ENCODE measurements around the gene PODXL2. TPM values are rescaled to one million over a fixed set of nuclear protein-coding genes. Genes with fewer than 3 reads are reported as not detected.

Gene PODXL2
- total RNA-seq, 1 donor from 2014 or later = 14.5 TPM

DNA sequence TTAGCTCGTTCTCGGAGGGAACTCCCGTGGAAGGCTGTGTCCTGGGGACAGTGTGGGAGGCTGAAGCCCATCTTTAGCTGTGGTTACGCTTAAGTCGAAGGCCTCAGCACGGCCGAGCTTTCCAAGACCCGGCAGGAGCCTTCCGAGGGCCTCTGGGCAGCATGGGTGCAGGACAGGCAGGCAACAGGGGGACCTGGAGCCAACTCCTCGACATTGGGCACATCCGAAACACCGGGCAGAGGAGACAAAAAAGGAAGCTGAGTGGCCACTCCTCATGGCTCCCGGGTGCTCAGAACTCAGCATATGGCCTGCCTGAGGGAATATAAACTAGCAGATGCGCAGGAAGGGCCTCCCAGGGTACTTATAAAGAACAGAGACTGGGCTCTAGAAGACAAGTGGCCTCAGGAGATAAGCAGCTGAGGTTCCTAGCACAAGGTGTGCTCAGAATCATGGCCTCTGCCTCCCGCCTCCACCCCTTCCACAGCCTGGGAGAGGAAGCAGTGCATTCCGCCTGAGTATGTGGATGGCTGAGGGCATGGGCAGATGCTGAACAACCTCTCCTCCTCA is 77.9 kb downstream of the PODXL2 start:
- Histone ChIP-seq H3K4me3 (ENCODE audit: insufficient read depth, low read depth, low read length) (no peak overlapping the region), H3K9ac (ENCODE audit: low read length) (no peak overlapping the region), H3K79me2 (ENCODE audit: insufficient read depth, low read length) (no peaks in the 10 kb centered on the region), H3K27ac (ENCODE audit: low read depth, low read length) (no peak overlapping the region), H3K4me2 (ENCODE audit: low read length) (no peak overlapping the region), H4K20me1 (ENCODE audit: insufficient read depth, low read length) (no peaks in the 10 kb centered on the region), H3K4me1 (ENCODE audit: insufficient read depth, low read length) (peaks cover 10% of the 10 kb centered on the region), H2AFZ (ENCODE audit: low read depth, low read length) (no peak overlapping the region), H3K9me3 (ENCODE audit: insufficient read depth, low read depth, low read length) (no peaks in the 10 kb centered on the region), H3K36me3 (ENCODE audit: insufficient read depth, low read length) (no peaks in the 10 kb centered on the region), H3K27me3 (ENCODE audit: insufficient read depth, low read length) (no peaks in the 10 kb centered on the region)
- FAIRE-seq (no peak), DNase-seq (ENCODE audit: low read depth) (no peak)
- Mint-ChIP-seq H3K27ac (ENCODE audit: unreplicated experiment) (no peak overlapping the region), H3K27me3 (ENCODE audit: low read depth, unreplicated experiment) (peaks cover 6% of the 10 kb centered on the region), H3K4me3 (ENCODE audit: unreplicated experiment) (no peak overlapping the region), H3K36me3 (ENCODE audit: low read depth, unreplicated experiment) (peaks cover 13% of the 10 kb centered on the region), H3K4me1 (ENCODE audit: low read depth, unreplicated experiment) (peaks cover 4% of the 10 kb centered on the region), H3K9me3 (ENCODE audit: unreplicated experiment) (peaks cover 10% of the 10 kb centered on the region)
- TF ChIP-seq EZH2 (IDR thresholded peaks at IDR 0.05; ENCODE audit: insufficient read depth, low read length) = no peak
- TF ChIP-seq, protein P1, sequence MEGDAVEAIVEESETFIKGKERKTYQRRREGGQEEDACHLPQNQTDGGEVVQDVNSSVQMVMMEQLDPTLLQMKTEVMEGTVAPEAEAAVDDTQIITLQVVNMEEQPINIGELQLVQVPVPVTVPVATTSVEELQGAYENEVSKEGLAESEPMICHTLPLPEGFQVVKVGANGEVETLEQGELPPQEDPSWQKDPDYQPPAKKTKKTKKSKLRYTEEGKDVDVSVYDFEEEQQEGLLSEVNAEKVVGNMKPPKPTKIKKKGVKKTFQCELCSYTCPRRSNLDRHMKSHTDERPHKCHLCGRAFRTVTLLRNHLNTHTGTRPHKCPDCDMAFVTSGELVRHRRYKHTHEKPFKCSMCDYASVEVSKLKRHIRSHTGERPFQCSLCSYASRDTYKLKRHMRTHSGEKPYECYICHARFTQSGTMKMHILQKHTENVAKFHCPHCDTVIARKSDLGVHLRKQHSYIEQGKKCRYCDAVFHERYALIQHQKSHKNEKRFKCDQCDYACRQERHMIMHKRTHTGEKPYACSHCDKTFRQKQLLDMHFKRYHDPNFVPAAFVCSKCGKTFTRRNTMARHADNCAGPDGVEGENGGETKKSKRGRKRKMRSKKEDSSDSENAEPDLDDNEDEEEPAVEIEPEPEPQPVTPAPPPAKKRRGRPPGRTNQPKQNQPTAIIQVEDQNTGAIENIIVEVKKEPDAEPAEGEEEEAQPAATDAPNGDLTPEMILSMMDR (IDR thresholded peaks at IDR 0.05; ENCODE audit: insufficient read depth, low read depth, low read length) = no peak

DNA sequence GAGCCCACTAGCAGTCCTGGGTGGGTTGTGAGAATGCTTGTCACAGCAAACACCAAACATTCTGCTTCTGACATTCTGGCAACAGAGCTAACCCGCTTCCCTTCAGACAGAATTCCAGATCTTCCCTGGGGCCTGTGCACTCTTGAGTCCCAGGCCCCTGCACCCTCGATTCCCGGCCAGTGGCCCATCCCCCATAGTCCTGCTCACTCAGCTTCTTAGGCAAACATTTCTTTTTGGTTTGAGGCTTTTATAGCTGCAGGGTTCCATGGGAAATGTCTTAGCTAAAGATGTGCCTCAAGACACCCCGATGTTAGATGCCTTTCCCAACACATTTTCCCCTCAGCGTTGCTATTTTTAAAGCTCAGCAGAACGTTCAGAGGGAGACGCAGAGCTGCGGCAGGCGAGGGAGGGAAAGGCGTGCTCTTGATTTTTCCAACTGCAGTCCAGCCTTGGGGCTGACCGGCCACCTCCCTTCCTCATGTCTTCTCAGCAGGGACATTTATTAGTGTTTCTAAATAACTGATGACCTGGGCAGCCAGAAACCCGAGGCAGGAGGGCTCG is 78.9 kb downstream of the PODXL2 start:
- Histone ChIP-seq H3K27ac (ENCODE audit: low read depth, low read length) (no peak overlapping the region), H4K20me1 (ENCODE audit: insufficient read depth, low read length) (no peaks in the 10 kb centered on the region), H3K79me2 (ENCODE audit: insufficient read depth, low read length) (no peaks in the 10 kb centered on the region), H3K4me2 (ENCODE audit: low read length) (no peak overlapping the region), H3K27me3 (ENCODE audit: insufficient read depth, low read length) (no peaks in the 10 kb centered on the region), H3K9me3 (ENCODE audit: insufficient read depth, low read depth, low read length) (no peaks in the 10 kb centered on the region), H3K4me3 (ENCODE audit: insufficient read depth, low read depth, low read length) (no peak overlapping the region), H3K9ac (ENCODE audit: low read length) (no peak overlapping the region), H2AFZ (ENCODE audit: low read depth, low read length) (no peak overlapping the region), H3K4me1 (ENCODE audit: insufficient read depth, low read length) (peaks cover 10% of the 10 kb centered on the region), H3K36me3 (ENCODE audit: insufficient read depth, low read length) (no peaks in the 10 kb centered on the region)
- peaks cover 10% of the 10 kb centered on the region for H3K9me3 Mint-ChIP-seq (ENCODE audit: unreplicated experiment)
- FAIRE-seq (no peak), DNase-seq (ENCODE audit: low read depth) (no peak)
- H3K27me3 Mint-ChIP-seq (ENCODE audit: low read depth, unreplicated experiment) = peaks cover 8% of the 10 kb centered on the region
- H3K27ac Mint-ChIP-seq (ENCODE audit: unreplicated experiment) = no peak overlapping the region
- H3K4me3 Mint-ChIP-seq (ENCODE audit: unreplicated experiment) = no peak overlapping the region
- TF ChIP-seq, protein P1 (IDR thresholded peaks at IDR 0.05; ENCODE audit: insufficient read depth, low read depth, low read length) = no peak
- TF ChIP-seq EZH2 (IDR thresholded peaks at IDR 0.05; ENCODE audit: insufficient read depth, low read length) = no peak
- peaks cover 4% of the 10 kb centered on the region for H3K4me1 Mint-ChIP-seq (ENCODE audit: low read depth, unreplicated experiment)
- peaks cover 14% of the 10 kb centered on the region for H3K36me3 Mint-ChIP-seq (ENCODE audit: low read depth, unreplicated experiment)

DNA sequence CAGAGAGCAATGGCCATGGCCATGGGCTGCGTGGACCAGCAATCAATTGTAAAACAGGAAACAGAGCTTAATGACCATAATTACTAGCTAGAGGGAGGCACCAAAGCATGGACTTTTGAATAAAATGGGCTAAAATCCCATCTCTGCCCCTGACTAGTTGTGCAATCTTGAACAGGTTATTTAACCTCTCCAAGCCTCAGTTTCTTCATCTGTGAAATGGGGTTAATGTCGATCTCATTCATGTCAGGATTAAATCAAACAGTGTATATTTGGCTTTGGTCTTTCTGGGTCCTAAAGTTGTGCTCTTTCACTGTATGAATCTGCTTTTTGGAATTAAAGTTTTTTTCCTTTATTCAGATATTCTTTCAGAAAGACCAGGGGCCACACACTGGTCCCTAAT is 79.9 kb downstream of the PODXL2 start:
- Histone ChIP-seq H3K4me1 (ENCODE audit: insufficient read depth, low read length) (peaks cover 10% of the 10 kb centered on the region), H3K27ac (ENCODE audit: low read depth, low read length) (no peak overlapping the region), H3K4me2 (ENCODE audit: low read length) (no peak overlapping the region), H4K20me1 (ENCODE audit: insufficient read depth, low read length) (no peaks in the 10 kb centered on the region), H3K9ac (ENCODE audit: low read length) (no peak overlapping the region), H3K4me3 (ENCODE audit: insufficient read depth, low read depth, low read length) (no peak overlapping the region), H3K79me2 (ENCODE audit: insufficient read depth, low read length) (no peaks in the 10 kb centered on the region), H3K9me3 (ENCODE audit: insufficient read depth, low read depth, low read length) (no peaks in the 10 kb centered on the region), H2AFZ (ENCODE audit: low read depth, low read length) (no peak overlapping the region), H3K36me3 (ENCODE audit: insufficient read depth, low read length) (no peaks in the 10 kb centered on the region), H3K27me3 (ENCODE audit: insufficient read depth, low read length) (no peaks in the 10 kb centered on the region)
- Mint-ChIP-seq H3K27ac (ENCODE audit: unreplicated experiment) (no peak overlapping the region), H3K27me3 (ENCODE audit: low read depth, unreplicated experiment) (peaks cover 8% of the 10 kb centered on the region), H3K4me3 (ENCODE audit: unreplicated experiment) (no peak overlapping the region), H3K4me1 (ENCODE audit: low read depth, unreplicated experiment) (peaks cover 4% of the 10 kb centered on the region), H3K36me3 (ENCODE audit: low read depth, unreplicated experiment) (peaks cover 18% of the 10 kb centered on the region), H3K9me3 (ENCODE audit: unreplicated experiment) (peaks cover 5% of the 10 kb centered on the region)
- FAIRE-seq (no peak), DNase-seq (ENCODE audit: low read depth) (no peak)
- TF ChIP-seq, protein P1 (IDR thresholded peaks at IDR 0.05; ENCODE audit: insufficient read depth, low read depth, low read length) = no peak
- no peak for TF ChIP-seq EZH2 (IDR thresholded peaks at IDR 0.05; ENCODE audit: insufficient read depth, low read length)

Measured in astrocyte (in vitro differentiated cells and primary cell).